HG03469 (cell line): ENCODE data around the gene TBC1D12.

Source experiments
- ATAC-seq: cut with Tn5 transposase; IDR thresholded peaks from one replicate; pipeline ENCODE4 v1.9.1; 2021; ENCODE audit warnings: mild to moderate bottlenecking, moderate library complexity, moderate number of reproducible peaks; ENCODE audit not compliant: unreplicated experiment

The TBC1D12 gene

GRCh38 chr10:94405406-94405805, 3.1 kb downstream of the TBC1D12 start:
- ATAC-seq, result no peak

GRCh38 chr10:94407668-94408067, 5.3 kb downstream of the TBC1D12 start:
- ATAC-seq, result no peak

GRCh38 chr10:94409021-94409657, 6.8 kb downstream of the TBC1D12 start:
- ATAC-seq, result no peak

- ATAC-seq, result no peak
These were observed 9.0 kb downstream of the TBC1D12 start for GRCh38 chr10:94411304-94411703.

- no peak for ATAC-seq
These were observed 10.1 kb downstream of the TBC1D12 start for GRCh38 chr10:94412449-94412848.

- no peak for ATAC-seq
These were observed 11.0 kb downstream of the TBC1D12 start for GRCh38 chr10:94413361-94413760.

- no peak for ATAC-seq
These were observed 14.6 kb downstream of the TBC1D12 start for GRCh38 chr10:94416896-94417295.

GRCh38 chr10:94417321-94417720, 15.0 kb downstream of the TBC1D12 start:
- no peak for ATAC-seq

- ATAC-seq, result no peak
These were observed 18.2 kb downstream of the TBC1D12 start for GRCh38 chr10:94420516-94420915.

- ATAC-seq, result no peak
These were observed 18.7 kb downstream of the TBC1D12 start for GRCh38 chr10:94420998-94421528.

- ATAC-seq, result no peak
These were observed 21.3 kb downstream of the TBC1D12 start for GRCh38 chr10:94423627-94424026.

GRCh38 chr10:94424714-94425337, 22.5 kb downstream of the TBC1D12 start:
- ATAC-seq, result no peak

GRCh38 chr10:94425942-94426341, 23.6 kb downstream of the TBC1D12 start:
- no peak for ATAC-seq

GRCh38 chr10:94427166-94427565, 24.8 kb downstream of the TBC1D12 start:
- ATAC-seq, result no peak

GRCh38 chr10:94428766-94429707, 26.7 kb downstream of the TBC1D12 start:
- no peak for ATAC-seq

GRCh38 chr10:94430701-94431100, 28.4 kb downstream of the TBC1D12 start:
- no peak for ATAC-seq

- no peak for ATAC-seq
These were observed 30.1 kb downstream of the TBC1D12 start for GRCh38 chr10:94432443-94432842.

GRCh38 chr10:94439275-94439861, 37.0 kb downstream of the TBC1D12 start:
- no peak for ATAC-seq

- ATAC-seq, result no peak
These were observed 37.8 kb downstream of the TBC1D12 start for GRCh38 chr10:94440096-94440495.

- no peak for ATAC-seq
These were observed 40.7 kb downstream of the TBC1D12 start for GRCh38 chr10:94443047-94443446.

- no peak for ATAC-seq
These were observed 41.2 kb downstream of the TBC1D12 start for GRCh38 chr10:94443549-94443948.
